Upper lobe of left lung (tissue), 4 donors: ENCODE results near the gene CABLES2.

Source experiments
- CTCF ChIP-seq, 6 experiments: fragments of 450-650 bp in 4 of 6; fragments of 200-600 bp in 2 of 6; sonication (generic) in 2 of 6; IDR thresholded peaks; one replicate each; pipeline ENCODE4 v1.5.1; 2016 to 2019; ENCODE audit warnings: antibody characterized with exemption in 6 of 6
- EP300 ChIP-seq, 4 donors: sonication (generic); formaldehyde crosslinking; IDR thresholded peaks; one replicate each; pipeline ENCODE4 v1.5.1; 2017; ENCODE audit warnings: antibody characterized with exemption in 4 of 4, control low read depth in 2 of 4
- POLR2A ChIP-seq, 4 donors: fragments of 450-650 bp; IDR thresholded peaks; one replicate each; pipeline ENCODE4 v1.5.1; 2016 to 2017; ENCODE audit warnings: antibody characterized with exemption in 4 of 4, mild to moderate bottlenecking in 2 of 4
- POLR2AphosphoS5 ChIP-seq, 2 donors: sonication (generic); formaldehyde crosslinking; IDR thresholded peaks; one replicate each; pipeline ENCODE4 v1.5.1; 2017; ENCODE audit warnings: antibody characterized with exemption in 2 of 2

DNA sequence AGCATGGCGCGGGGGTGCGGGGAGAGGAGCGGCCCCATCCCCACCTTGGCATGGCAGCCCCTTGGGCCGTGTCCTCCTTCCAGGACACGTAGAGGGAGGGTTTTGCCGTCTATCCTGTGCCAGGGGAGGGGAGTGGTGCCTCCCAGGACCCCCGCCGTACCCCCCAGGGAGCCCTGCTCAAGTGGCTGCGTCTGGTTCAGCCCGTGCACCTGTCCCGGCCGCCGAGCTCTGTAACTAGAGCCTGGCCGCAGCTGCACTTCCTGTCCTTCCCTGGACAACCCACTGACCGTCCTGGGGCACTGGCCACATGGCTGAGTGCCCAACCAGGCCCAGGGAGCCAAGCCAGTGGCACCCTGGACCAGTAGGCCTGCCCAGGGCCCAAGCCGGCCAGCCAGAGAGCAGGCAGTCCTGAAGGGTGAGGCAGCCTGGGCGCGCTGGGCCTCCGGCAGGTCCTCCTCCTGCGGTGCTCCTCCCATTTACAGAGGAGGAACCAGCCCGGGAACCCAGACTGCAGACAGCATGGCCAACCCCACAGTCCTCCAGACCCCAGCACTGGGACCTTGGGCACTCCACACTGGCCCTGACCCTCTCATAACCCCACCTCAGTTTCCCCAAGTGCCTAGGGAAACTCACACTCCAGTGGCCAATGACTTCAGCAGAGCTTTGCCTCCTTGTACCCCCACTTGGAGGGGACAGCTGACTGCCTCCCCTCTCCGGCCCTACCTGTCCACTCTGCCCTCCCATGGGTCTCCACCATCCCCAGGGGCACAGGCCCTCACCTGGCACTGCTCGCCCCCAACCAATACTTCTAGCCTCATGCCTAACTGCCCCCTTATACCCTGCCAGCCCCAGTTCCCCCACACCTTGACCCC is 48.7 kb downstream of the CABLES2 start:
- no peak for TF ChIP-seq CTCF (IDR thresholded peaks at IDR 0.05)
- TF ChIP-seq EP300 (IDR thresholded peaks at IDR 0.05), result no peak
- no peak for TF ChIP-seq POLR2A (IDR thresholded peaks at IDR 0.05)
- TF ChIP-seq POLR2AphosphoS5 (IDR thresholded peaks at IDR 0.05), result peak; percentile 19 to 56
